ENCODE measurements around the gene ERP29. TPM values are rescaled to one million over a fixed set of nuclear protein-coding genes. Genes with fewer than 3 reads are reported as not detected.

The ERP29 gene
- total RNA-seq, 2 donors from 2014 or later, result 42.5 to 50.8 TPM

DNA sequence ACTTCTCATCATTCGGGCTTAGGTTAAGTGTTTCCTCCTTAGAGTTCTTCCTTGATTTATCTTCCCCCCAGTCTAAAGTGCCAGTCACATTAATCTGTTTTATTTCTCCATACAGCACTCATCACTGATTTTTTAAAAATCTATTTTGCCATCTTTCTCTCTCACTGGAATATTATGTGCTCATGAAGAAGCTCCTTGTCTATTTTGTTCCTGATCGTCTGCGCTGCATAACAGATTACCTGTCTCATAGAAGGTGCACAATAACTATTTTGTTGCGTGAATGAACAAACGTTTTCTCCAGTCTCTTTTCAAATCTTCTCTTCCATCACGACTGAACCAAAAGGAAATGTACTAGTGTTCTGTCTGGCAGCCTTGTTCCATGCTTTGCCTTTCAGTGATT is 2.7 kb downstream of the ERP29 start:
- 93% methylated on average over 6 of the region's 6 CpGs for WGBS, 2 donors
- DNase-seq (no peak), ATAC-seq (no peak)
- no peaks in the 10 kb centered on the region for H3K9me3 ChIP-seq
- no peak overlapping the region for H3K27ac ChIP-seq
- H3K4me1 ChIP-seq, result peaks cover 29% of the 10 kb centered on the region
- H3K36me3 ChIP-seq (replicated peaks in 1 of 2; ENCODE audit: insufficient read depth in 1 of 2, low read depth in 2 of 2), result peaks cover 0 to 5% of the 10 kb centered on the region in 2 donors
- H3K4me3 ChIP-seq, result no peak overlapping the region
- TF ChIP-seq POLR2A (IDR thresholded peaks at IDR 0.05), result no peak
- TF ChIP-seq, protein P1, sequence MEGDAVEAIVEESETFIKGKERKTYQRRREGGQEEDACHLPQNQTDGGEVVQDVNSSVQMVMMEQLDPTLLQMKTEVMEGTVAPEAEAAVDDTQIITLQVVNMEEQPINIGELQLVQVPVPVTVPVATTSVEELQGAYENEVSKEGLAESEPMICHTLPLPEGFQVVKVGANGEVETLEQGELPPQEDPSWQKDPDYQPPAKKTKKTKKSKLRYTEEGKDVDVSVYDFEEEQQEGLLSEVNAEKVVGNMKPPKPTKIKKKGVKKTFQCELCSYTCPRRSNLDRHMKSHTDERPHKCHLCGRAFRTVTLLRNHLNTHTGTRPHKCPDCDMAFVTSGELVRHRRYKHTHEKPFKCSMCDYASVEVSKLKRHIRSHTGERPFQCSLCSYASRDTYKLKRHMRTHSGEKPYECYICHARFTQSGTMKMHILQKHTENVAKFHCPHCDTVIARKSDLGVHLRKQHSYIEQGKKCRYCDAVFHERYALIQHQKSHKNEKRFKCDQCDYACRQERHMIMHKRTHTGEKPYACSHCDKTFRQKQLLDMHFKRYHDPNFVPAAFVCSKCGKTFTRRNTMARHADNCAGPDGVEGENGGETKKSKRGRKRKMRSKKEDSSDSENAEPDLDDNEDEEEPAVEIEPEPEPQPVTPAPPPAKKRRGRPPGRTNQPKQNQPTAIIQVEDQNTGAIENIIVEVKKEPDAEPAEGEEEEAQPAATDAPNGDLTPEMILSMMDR (IDR thresholded peaks at IDR 0.05), result no peak
- intact Hi-C loops (cut with DNase I), result no loop called here
- H3K27me3 ChIP-seq, result no peaks in the 10 kb centered on the region

DNA sequence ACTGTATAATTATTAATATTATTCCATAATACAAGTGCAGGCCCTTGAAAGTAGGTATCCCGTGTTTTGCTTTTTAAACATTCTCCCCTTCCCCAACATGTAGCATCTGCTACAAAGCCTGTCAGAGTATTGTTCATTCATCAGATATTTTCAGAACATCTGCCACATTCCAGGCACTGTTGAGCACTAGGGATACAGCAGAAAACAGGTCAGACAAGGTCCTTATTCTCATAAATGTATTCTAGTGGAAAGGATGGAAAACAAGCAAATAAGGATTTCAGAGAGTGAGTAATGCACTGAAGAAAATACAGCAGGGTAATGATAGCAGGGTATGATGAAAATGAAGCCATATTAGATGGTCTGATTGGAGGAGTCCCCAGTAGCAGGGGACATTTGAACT is 3.8 kb downstream of the ERP29 start:
- intact Hi-C loops (cut with DNase I), result no loop called here
- ATAC-seq (no peak), DNase-seq (no peak)
- no peaks in the 10 kb centered on the region for H3K27me3 ChIP-seq
- H3K4me3 ChIP-seq, result no peak overlapping the region
- TF ChIP-seq, protein P1 (IDR thresholded peaks at IDR 0.05), result no peak
- TF ChIP-seq POLR2A (IDR thresholded peaks at IDR 0.05), result no peak
- no peaks in the 10 kb centered on the region for H3K9me3 ChIP-seq
- H3K27ac ChIP-seq, result no peak overlapping the region
- 81 to 87% methylated on average over 1 of the region's 1 CpG for WGBS, 2 donors
- peaks cover 0 to 5% of the 10 kb centered on the region in 2 donors for H3K36me3 ChIP-seq (replicated peaks in 1 of 2; ENCODE audit: insufficient read depth in 1 of 2, low read depth in 2 of 2)
- H3K4me1 ChIP-seq, result peaks cover 21% of the 10 kb centered on the region

DNA sequence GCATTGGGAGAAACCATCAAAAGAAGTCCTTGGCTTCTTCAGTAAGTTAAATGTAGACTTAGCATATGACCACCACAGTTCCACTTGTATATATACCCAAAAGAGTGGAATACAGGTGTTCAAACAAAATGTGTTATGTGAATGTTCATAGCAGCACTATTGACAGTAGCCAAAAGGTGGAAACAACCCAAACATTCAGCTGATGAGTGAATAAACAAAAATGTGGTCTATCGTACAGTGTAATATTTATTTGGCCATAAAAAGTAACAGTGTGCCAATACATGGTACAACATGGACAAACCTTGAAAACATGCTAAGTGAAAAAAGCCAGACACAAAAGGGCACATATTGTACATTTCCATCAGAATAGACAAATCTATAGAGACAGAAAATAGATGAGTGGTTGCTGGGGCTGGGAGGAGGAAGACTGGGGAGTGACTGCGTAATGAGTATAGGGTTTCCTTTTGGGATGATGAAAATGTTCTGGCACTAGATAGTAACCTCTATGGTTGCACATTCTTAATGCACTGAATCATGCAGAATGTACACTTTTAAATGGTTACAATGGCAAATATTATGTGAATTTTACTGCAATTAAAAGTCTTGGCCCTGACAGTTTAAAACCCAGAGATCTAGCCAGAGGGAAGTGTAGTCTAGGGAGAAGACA is 5.5 kb downstream of the ERP29 start:
- Histone ChIP-seq H3K4me1 (peaks cover 14% of the 10 kb centered on the region), H3K36me3 (replicated peaks in 1 of 2; ENCODE audit: insufficient read depth in 1 of 2, low read depth in 2 of 2) (peaks cover 0 to 9% of the 10 kb centered on the region in 2 donors), H3K9me3 (no peaks in the 10 kb centered on the region), H3K27me3 (no peaks in the 10 kb centered on the region), H3K27ac (no peak overlapping the region), H3K4me3 (no peak overlapping the region)
- ATAC-seq, result no peak
- WGBS, 2 donors, result 59 to 66% methylated on average over 2 of the region's 2 CpGs
- intact Hi-C loops (cut with DNase I), result no loop called here
- DNase-seq, result no peak
- TF ChIP-seq POLR2A (IDR thresholded peaks at IDR 0.05), result no peak
- TF ChIP-seq, protein P1 (IDR thresholded peaks at IDR 0.05), result no peak

DNA sequence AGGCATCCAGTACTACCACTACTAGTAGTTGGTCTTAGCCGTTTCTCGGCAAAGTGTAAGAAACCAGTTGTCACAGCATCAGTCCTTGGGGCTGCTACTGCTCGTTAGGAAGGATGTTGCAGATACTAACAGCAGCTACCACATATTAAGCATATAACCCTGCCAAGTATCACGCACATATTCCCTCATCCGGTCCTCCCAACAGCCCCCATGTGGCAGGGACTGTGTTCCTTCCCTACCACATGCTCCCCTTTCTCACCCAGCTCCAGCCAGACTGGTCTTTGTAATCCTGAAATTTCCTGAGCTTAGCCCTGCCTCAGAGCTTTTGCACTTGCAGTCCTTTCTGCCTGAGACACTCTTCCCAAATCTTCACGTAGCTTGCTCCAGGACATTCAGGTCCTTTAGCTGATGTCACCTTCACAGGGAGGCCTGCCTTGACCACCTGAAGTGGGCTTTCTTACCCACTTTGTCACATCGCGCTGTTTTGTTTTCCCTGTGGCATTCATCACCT is 7.8 kb downstream of the ERP29 start:
- Histone ChIP-seq H3K27me3 (no peaks in the 10 kb centered on the region), H3K4me1 (peaks cover 9% of the 10 kb centered on the region), H3K36me3 (replicated peaks in 1 of 2; ENCODE audit: insufficient read depth in 1 of 2, low read depth in 2 of 2) (peaks cover 0 to 9% of the 10 kb centered on the region in 2 donors), H3K27ac (no peak overlapping the region), H3K9me3 (no peaks in the 10 kb centered on the region), H3K4me3 (no peak overlapping the region)
- WGBS, 2 donors, result 90 to 92% methylated on average over 8 of the region's 8 CpGs
- DNase-seq (no peak), ATAC-seq (no peak)
- intact Hi-C loops (cut with DNase I), result no loop called here
- no peak for TF ChIP-seq POLR2A (IDR thresholded peaks at IDR 0.05)
- TF ChIP-seq, protein P1 (IDR thresholded peaks at IDR 0.05), result no peak
